RWPE2 (cell line): ENCODE data around the gene ASPN.

Experiments
- ATAC-seq: fragments of 200-7000 bp; cut with Tn5 transposase; 3 replicates; pipeline ENCODE4 v1.9.1; 2021; ENCODE audit warnings: low read depth
- DNase-seq: peaks from one replicate; pipeline ENCODE4 v3.0.0-alpha.2; 2020; ENCODE audit warnings: low spot score
- H3K27ac ChIP-seq: fragments of 450-650 bp; 2 replicates; pipeline ENCODE4 v1.5.1; 2017; ENCODE audit warnings: mild to moderate bottlenecking; ENCODE audit not compliant: poor library complexity, severe bottlenecking
- H3K27me3 ChIP-seq: fragments of 250-450 bp; sonication (Bioruptor Pico); 2 replicates; pipeline ENCODE4 v1.5.1; 2021; ENCODE audit warnings: mild to moderate bottlenecking, moderate library complexity; ENCODE audit not compliant: insufficient read depth, poor library complexity, severe bottlenecking
- H3K36me3 ChIP-seq: fragments of 250-450 bp; sonication (Bioruptor Pico); 2 replicates; pipeline ENCODE4 v1.5.1; 2020; ENCODE audit warnings: low read depth, mild to moderate bottlenecking, moderate library complexity
- H3K4me1 ChIP-seq: fragments of 250-450 bp; sonication (Bioruptor Pico); 2 replicates; pipeline ENCODE4 v1.5.1; 2021; ENCODE audit warnings: mild to moderate bottlenecking, moderate library complexity; ENCODE audit not compliant: insufficient read depth, poor library complexity, severe bottlenecking
- H3K4me3 ChIP-seq: fragments of 250-450 bp; sonication (Bioruptor Pico); 2 replicates; pipeline ENCODE4 v1.5.1; 2021; ENCODE audit warnings: mild to moderate bottlenecking, moderate library complexity; ENCODE audit not compliant: severe bottlenecking
- H3K9me3 ChIP-seq: fragments of 250-450 bp; sonication (Bioruptor Pico); 2 replicates; pipeline ENCODE4 v1.5.1; 2021; ENCODE audit warnings: mild to moderate bottlenecking, moderate library complexity; ENCODE audit not compliant: severe bottlenecking
- CTCF ChIP-seq: fragments of 450-650 bp; IDR thresholded peaks from one replicate; pipeline ENCODE4 v1.5.1; 2017; ENCODE audit warnings: mild to moderate bottlenecking, moderate library complexity; ENCODE audit not compliant: poor library complexity, severe bottlenecking

Gene ASPN

GRCh38 chr9:92482329-92482728 is at the start of gene ASPN:
TSS of gene ASPN (minus strand) at chr9:92482506.
- H3K36me3 ChIP-seq, result no peaks in the 10 kb centered on the region
- H3K27ac ChIP-seq, result peak within 1 kb of the TSS; percentile 56
- TF ChIP-seq CTCF, result no peak
- H3K27me3 ChIP-seq, result no peaks in the 10 kb centered on the region
- H3K9me3 ChIP-seq, result no peaks in the 10 kb centered on the region
- no peak for ATAC-seq
- no peak within 1 kb of the TSS for H3K4me3 ChIP-seq
- peaks cover 18% of the 10 kb centered on the region for H3K4me1 ChIP-seq
- DNase-seq, result no peak

- Histone ChIP-seq H3K36me3 (no peaks in the 10 kb centered on the region), H3K4me1 (no peaks in the 10 kb centered on the region), H3K27ac (no peak overlapping the region), H3K27me3 (no peaks in the 10 kb centered on the region), H3K4me3 (no peak overlapping the region), H3K9me3 (no peaks in the 10 kb centered on the region)
- TF ChIP-seq CTCF, result no peak
- ATAC-seq (no peak), DNase-seq (no peak)
Measured at GRCh38 chr9:92530893-92531292, 48.6 kb upstream of the ASPN start.

GRCh38 chr9:92529124-92529523 is 46.8 kb upstream of the ASPN start:
- no peaks in the 10 kb centered on the region for H3K36me3 ChIP-seq
- TF ChIP-seq CTCF, result no peak
- ATAC-seq (no peak), DNase-seq (no peak)
- no peak overlapping the region for H3K27ac ChIP-seq
- no peaks in the 10 kb centered on the region for H3K27me3 ChIP-seq
- no peaks in the 10 kb centered on the region for H3K4me1 ChIP-seq
- no peaks in the 10 kb centered on the region for H3K9me3 ChIP-seq
- H3K4me3 ChIP-seq, result no peak overlapping the region

GRCh38 chr9:92528522-92528849 is 46.2 kb upstream of the ASPN start:
- no peak for TF ChIP-seq CTCF
- Histone ChIP-seq H3K4me3 (no peak overlapping the region), H3K27me3 (no peaks in the 10 kb centered on the region), H3K9me3 (no peaks in the 10 kb centered on the region), H3K36me3 (no peaks in the 10 kb centered on the region), H3K4me1 (no peaks in the 10 kb centered on the region), H3K27ac (no peak overlapping the region)
- DNase-seq, result no peak
- ATAC-seq, result no peak

- H3K9me3 ChIP-seq, result no peaks in the 10 kb centered on the region
- H3K27ac ChIP-seq, result no peak overlapping the region
- ATAC-seq (no peak), DNase-seq (no peak)
- no peak overlapping the region for H3K4me3 ChIP-seq
- no peak for TF ChIP-seq CTCF
- no peaks in the 10 kb centered on the region for H3K4me1 ChIP-seq
- no peaks in the 10 kb centered on the region for H3K36me3 ChIP-seq
- no peaks in the 10 kb centered on the region for H3K27me3 ChIP-seq
Measured at GRCh38 chr9:92527832-92528521, 45.7 kb upstream of the ASPN start.
